Measurements from ENCODE around the gene PCIF1. TPM values are rescaled to one million over a fixed set of nuclear protein-coding genes. Genes with fewer than 3 reads are reported as not detected.
A peak's percentile ranks its signal among the peaks of the same experiment; 100 is the strongest.

PCIF1 gene
- total and polyA plus RNA-seq, 9 donors, result 9.4 to 31.7 (median 26.9) TPM

DNA sequence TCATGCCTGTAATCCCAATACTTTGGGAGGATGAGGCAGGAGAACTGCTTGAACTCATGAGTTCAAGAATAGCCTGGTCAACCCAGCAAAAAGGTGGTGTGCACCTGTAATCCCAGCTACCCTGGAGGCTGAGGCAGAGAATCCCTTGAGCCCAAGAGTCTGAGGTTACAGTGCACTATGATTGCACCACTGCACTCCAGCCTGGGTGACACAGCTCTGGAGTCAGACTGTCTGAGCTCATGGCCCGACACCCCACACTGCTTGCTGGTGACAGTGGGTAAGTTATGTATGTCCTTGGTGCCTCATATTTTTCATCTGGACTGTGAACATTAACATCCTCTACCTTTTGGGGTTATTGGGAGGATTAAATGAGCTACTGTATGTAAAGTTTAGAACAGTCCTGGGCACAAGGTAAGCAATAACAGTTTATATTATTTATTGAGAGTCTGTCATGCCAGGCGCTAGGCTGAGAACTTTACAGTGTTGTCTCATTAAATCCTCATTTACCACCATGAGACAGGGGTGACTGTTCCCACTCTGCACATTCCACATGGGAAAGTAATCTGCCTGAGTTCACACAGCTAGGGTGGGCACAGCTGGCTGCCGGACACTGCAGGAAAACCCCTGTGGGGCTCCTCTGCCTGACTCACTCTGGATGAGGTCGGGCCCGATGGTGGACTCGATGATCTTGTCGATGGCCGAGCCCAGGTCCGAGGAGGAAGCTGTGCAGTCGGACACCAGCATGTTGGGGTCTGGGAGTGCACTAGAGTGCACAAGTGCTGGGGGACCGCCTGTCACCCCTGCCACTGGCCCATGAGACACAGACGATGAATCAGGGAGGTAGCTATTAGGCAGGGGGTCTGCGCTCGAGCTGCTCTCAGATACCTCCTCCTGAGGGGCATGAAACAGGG, 34.6 kb downstream of the PCIF1 start:
- Histone ChIP-seq H3K36me3 (ENCODE audit: control insufficient read depth, insufficient read depth, low read length) (peaks cover 49% of the 10 kb centered on the region), H3K4me1 (ENCODE audit: control insufficient read depth, insufficient read depth, low read length) (peaks cover 22% of the 10 kb centered on the region), H3K4me3 (ENCODE audit: low read length) (no peak overlapping the region), H3K27ac (ENCODE audit: low read length) (no peak overlapping the region), H3K27me3 (ENCODE audit: control insufficient read depth, insufficient read depth, low read length) (no peaks in the 10 kb centered on the region), H3K9me3 (replicated peaks; ENCODE audit: control insufficient read depth, low read depth, low read length) (no peaks in the 10 kb centered on the region)
- 78% methylated on average over 11 of the region's 14 CpGs for WGBS (ENCODE audit: insufficient coverage)
- no peak for DNase-seq

DNA sequence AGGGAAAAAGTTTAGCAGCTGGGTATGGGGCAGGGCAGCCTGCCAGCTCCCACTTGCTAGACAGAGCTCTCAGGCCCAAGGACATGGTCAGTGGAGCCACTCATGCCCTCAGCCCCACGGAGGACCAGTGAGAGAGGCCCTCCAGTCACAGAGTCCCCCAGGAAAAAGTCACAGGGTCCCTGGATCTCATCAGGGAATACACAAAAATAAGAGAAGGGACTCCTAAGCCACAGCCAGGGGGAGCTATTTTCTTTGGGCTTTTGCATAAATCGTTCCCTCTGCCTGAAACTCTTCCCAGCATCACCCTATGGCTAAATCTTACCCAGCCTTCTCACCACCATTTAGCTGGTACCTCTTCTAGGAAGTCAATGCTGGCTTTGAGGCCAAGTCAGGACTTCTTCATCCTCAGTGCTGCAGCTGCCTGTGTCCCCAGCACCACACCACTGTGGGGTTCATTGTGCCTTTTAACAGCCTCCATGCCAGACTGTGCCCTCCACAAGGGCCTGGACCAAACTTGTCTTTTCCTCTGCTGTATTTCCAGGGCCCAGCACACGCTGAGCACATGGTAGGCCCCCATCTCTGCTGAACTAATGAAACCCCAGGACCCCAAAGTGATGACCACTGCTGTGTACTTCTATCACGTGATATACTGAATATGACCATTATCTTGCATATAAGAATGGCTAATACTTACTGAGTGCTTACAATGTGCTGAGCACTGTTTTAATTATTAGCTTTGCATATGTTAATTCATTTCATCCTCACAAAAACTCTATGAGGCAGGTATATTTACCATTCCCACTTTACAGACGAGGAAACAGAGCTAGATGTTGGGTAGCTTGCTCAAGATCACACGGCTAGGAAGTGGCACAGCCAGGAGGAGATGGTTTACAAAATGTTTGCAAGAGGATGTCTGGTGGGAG, 35.5 kb downstream of the PCIF1 start:
- H3K27me3 ChIP-seq (ENCODE audit: control insufficient read depth, insufficient read depth, low read length), result no peaks in the 10 kb centered on the region
- DNase-seq, result peak; percentile 55
- no peaks in the 10 kb centered on the region for H3K9me3 ChIP-seq (replicated peaks; ENCODE audit: control insufficient read depth, low read depth, low read length)
- WGBS (ENCODE audit: insufficient coverage), result 29% methylated on average over 2 of the region's 6 CpGs
- H3K36me3 ChIP-seq (ENCODE audit: control insufficient read depth, insufficient read depth, low read length), result peaks cover 43% of the 10 kb centered on the region
- no peak overlapping the region for H3K4me3 ChIP-seq (ENCODE audit: low read length)
- H3K27ac ChIP-seq (ENCODE audit: low read length), result peak overlapping the region; percentile 20
- H3K4me1 ChIP-seq (ENCODE audit: control insufficient read depth, insufficient read depth, low read length), result peaks cover 22% of the 10 kb centered on the region

- H3K4me1 ChIP-seq (ENCODE audit: control insufficient read depth, insufficient read depth, low read length), result peaks cover 22% of the 10 kb centered on the region
- H3K27me3 ChIP-seq (ENCODE audit: control insufficient read depth, insufficient read depth, low read length), result peaks cover 1% of the 10 kb centered on the region
- WGBS (ENCODE audit: insufficient coverage), result 8% methylated on average over 28 of the region's 34 CpGs
- peak overlapping the region; percentile 100 for H3K27ac ChIP-seq (ENCODE audit: low read length)
- no peaks in the 10 kb centered on the region for H3K9me3 ChIP-seq (replicated peaks; ENCODE audit: control insufficient read depth, low read depth, low read length)
- DNase-seq, result peak; percentile 53
- peak overlapping the region; percentile 70 for H3K4me3 ChIP-seq (ENCODE audit: low read length)
- peaks cover 35% of the 10 kb centered on the region for H3K36me3 ChIP-seq (ENCODE audit: control insufficient read depth, insufficient read depth, low read length)
These were observed 36.4 kb downstream of the PCIF1 start for GRCh38 chr20:45970646-45971424.

- Histone ChIP-seq H3K36me3 (ENCODE audit: control insufficient read depth, insufficient read depth, low read length) (peaks cover 34% of the 10 kb centered on the region), H3K4me1 (ENCODE audit: control insufficient read depth, insufficient read depth, low read length) (peaks cover 22% of the 10 kb centered on the region), H3K27me3 (ENCODE audit: control insufficient read depth, insufficient read depth, low read length) (peaks cover 4% of the 10 kb centered on the region), H3K4me3 (ENCODE audit: low read length) (peak overlapping the region; percentile 70), H3K9me3 (replicated peaks; ENCODE audit: control insufficient read depth, low read depth, low read length) (no peaks in the 10 kb centered on the region), H3K27ac (ENCODE audit: low read length) (peak overlapping the region; percentile 100)
- 5% methylated on average over 10 of the region's 14 CpGs for WGBS (ENCODE audit: insufficient coverage)
- no peak for DNase-seq
These were observed 36.9 kb downstream of the PCIF1 start for GRCh38 chr20:45971425-45971674.

GRCh38 chr20:45971675-45972499, 37.4 kb downstream of the PCIF1 start, which contains the start of gene ZNF335:
TSS of gene ZNF335 (minus strand) at chr20:45972203. CDS start at chr20:45971410, 793 bp downstream.
- H3K4me1 ChIP-seq (ENCODE audit: control insufficient read depth, insufficient read depth, low read length), result peaks cover 22% of the 10 kb centered on the region
- H3K9me3 ChIP-seq (replicated peaks; ENCODE audit: control insufficient read depth, low read depth, low read length), result no peaks in the 10 kb centered on the region
- WGBS (ENCODE audit: insufficient coverage), result under 1% methylated on average over 66 of the region's 72 CpGs
- peak within 1 kb of the TSS; percentile 100 for H3K27ac ChIP-seq (ENCODE audit: low read length)
- H3K27me3 ChIP-seq (ENCODE audit: control insufficient read depth, insufficient read depth, low read length), result peaks cover 6% of the 10 kb centered on the region
- H3K36me3 ChIP-seq (ENCODE audit: control insufficient read depth, insufficient read depth, low read length), result peaks cover 31% of the 10 kb centered on the region
- peak; percentile 99 for DNase-seq
- peak within 1 kb of the TSS; percentile 70 for H3K4me3 ChIP-seq (ENCODE audit: low read length)

DNA sequence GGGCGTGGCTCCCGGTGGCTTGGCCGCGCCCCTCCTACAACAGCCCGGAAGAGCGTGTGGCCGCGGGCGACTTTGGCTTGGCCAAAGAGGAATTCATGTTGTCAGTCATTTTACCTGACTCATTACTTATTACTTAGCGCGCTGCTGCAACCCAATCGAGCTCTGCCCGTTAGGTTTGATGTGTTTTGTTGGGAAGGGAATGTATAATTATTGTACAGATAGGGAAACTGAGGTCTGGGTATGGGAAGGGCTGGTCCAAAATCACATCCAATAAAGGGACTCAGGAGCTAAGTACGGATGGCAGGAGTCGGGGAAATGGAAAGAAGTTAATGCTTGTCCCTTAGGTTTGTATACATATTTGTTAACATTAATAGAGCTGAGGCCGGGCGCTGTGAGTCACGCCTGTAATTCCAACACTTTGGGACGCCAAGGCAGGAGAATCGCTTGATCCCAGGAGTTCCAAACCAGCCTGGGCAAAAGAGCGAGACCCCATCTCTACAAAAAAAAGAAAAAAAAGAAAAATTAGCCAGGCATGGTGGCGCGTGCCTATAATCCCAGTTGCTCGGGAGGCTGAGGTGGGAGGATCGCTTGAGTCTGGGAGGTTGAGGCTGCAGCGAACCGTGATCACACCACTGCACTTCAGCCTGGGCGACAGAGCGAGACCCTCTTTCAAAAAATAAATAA, 38.2 kb downstream of the PCIF1 start:
- Histone ChIP-seq H3K4me1 (ENCODE audit: control insufficient read depth, insufficient read depth, low read length) (peaks cover 22% of the 10 kb centered on the region), H3K27ac (ENCODE audit: low read length) (peak overlapping the region; percentile 100), H3K27me3 (ENCODE audit: control insufficient read depth, insufficient read depth, low read length) (peaks cover 6% of the 10 kb centered on the region), H3K36me3 (ENCODE audit: control insufficient read depth, insufficient read depth, low read length) (peaks cover 24% of the 10 kb centered on the region), H3K9me3 (replicated peaks; ENCODE audit: control insufficient read depth, low read depth, low read length) (no peaks in the 10 kb centered on the region), H3K4me3 (ENCODE audit: low read length) (peak overlapping the region; percentile 70)
- DNase-seq, result no peak
- WGBS (ENCODE audit: insufficient coverage), result 41% methylated on average over 8 of the region's 29 CpGs

DNA sequence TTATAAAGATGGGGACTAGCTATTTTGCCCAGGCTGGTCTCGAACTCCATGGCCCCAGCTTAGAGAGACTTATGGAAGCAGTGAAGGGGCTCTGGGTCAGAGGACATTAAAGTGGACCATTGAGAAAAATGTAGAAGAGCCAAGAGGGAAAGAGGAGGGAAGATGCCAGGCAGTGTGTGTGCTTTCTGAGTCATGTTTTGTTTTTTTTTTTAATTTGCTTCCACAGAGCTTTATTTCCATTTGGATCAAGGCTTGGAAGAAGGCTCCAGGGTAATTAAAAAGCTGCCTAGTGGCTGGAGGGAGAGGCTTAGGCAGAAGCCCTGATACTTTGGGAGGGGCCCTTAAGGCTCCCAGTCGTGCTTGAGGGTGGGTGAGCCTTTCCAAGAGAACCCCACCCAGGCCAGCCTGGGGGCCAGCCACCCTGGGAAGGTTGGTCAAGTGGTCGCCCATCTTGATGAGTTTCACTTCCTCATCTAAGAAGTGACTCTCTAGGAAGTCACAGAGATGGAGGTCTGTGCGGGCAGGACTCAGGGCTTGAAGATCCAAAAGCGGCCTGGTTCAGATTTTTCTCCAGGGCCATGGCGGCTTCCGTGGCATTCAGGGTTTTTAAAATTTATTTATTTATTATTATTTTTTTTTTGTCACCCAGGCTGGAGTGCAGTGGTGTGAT, 40.5 kb downstream of the PCIF1 start:
- Histone ChIP-seq H3K27ac (ENCODE audit: low read length) (no peak overlapping the region), H3K27me3 (ENCODE audit: control insufficient read depth, insufficient read depth, low read length) (peaks cover 6% of the 10 kb centered on the region), H3K4me3 (ENCODE audit: low read length) (no peak overlapping the region), H3K9me3 (replicated peaks; ENCODE audit: control insufficient read depth, low read depth, low read length) (no peaks in the 10 kb centered on the region), H3K36me3 (ENCODE audit: control insufficient read depth, insufficient read depth, low read length) (peaks cover 1% of the 10 kb centered on the region), H3K4me1 (ENCODE audit: control insufficient read depth, insufficient read depth, low read length) (peaks cover 16% of the 10 kb centered on the region)
- 68% methylated on average over 3 of the region's 7 CpGs for WGBS (ENCODE audit: insufficient coverage)
- no peak for DNase-seq

- H3K9me3 ChIP-seq (replicated peaks; ENCODE audit: control insufficient read depth, low read depth, low read length), result no peaks in the 10 kb centered on the region
- H3K27me3 ChIP-seq (ENCODE audit: control insufficient read depth, insufficient read depth, low read length), result peaks cover 6% of the 10 kb centered on the region
- 82% methylated on average over 10 of the region's 11 CpGs for WGBS (ENCODE audit: insufficient coverage)
- no peak overlapping the region for H3K4me3 ChIP-seq (ENCODE audit: low read length)
- no peaks in the 10 kb centered on the region for H3K36me3 ChIP-seq (ENCODE audit: control insufficient read depth, insufficient read depth, low read length)
- no peak overlapping the region for H3K27ac ChIP-seq (ENCODE audit: low read length)
- no peak for DNase-seq
- peaks cover 10% of the 10 kb centered on the region for H3K4me1 ChIP-seq (ENCODE audit: control insufficient read depth, insufficient read depth, low read length)
These were observed 41.2 kb downstream of the PCIF1 start for GRCh38 chr20:45975686-45976085.
